Inflammatory macrophage treated with lipopolysaccharide for 4 hours (primary cell): ENCODE measurements around the gene EIF3B.
"Not testable (repeated sequence)": the region's sequence is repeated elsewhere in the genome, so short reads cannot be mapped to it uniquely, and the experiment has no call there.

ENCODE experiments used
- DNase-seq: peaks from one replicate; pipeline ENCODE4 v3.0.0-alpha.2; 2020

The EIF3B gene

DNA sequence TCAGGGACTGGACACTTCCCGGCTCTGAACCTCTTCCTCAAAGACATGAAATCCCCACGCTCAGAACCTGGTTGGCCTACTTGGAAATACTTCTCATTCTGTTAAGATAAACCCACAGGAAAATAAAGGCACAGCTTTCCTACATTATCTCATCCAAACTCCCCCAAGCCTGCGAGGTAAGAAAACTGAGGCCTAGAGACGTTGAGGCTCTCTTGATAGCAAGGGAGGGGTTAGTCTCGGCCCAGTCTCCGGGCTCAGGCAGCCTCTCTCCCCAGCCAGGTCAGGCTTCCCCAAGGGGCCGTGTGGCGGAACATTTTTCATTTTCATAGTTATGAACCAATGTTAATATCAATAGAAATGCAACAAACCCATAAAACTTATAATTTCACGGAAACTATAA lies 4.6 kb upstream of the EIF3B start:
- DNase-seq = no peak

DNA sequence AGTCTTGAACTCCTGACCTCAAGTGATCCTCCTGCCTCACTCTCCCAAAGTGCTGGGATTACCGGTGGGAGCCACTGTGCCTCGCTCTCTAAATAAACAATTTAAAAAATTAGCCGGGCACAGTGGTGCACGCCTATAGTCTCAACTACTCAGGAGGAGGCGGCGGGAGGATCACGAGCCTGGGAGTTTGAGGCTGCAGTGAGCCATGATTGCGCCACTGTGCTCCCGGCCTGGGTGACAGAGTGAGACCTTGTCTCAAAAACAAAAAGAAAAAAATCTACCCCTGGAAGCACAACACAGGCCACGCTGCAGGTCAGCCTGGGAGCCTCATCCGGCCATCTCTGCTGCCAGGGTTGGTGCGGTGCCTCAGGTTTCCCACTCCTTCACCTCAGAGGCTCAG lies 3.8 kb upstream of the EIF3B start:
- DNase-seq = peak; percentile 27

DNA sequence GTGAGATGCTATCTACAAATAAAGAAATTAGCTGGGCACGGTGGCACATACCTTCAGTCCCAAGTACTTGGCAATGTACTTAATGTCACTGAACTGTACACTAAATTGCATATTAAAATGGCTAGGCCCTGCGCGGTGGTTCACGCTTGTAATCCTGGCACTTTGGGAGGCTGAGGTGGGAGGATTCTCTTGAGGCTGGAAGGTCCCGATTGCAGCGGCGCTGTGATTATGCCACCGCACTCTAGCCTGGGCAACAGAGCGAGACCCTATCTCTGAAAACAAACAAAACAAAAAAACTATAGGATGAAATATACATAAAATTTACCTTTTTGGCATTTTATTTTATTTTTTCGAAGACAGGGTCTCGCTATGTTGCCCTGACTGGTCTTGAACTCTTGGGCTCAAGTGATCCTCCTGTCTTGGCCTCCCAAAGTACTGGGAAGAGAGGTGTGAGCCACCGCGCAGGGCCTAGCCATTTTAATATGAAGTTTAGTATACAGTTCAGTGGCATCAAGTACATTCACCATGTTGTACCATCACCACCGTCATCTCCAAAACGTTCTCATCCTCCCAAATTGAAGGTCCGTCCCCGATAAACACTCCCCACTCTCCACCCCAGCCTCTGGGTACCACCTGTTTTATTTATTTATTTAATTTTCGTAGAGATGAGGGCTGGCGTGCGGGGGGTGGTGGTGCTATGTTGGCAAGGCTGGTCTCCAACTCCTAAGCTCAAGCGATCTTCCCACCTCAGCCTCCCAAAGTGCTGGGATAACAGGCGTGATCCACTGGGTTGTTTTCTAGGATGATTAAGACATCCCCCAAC lies 1.3 kb upstream of the EIF3B start:
- no peak for DNase-seq

- peak; percentile 87 for DNase-seq
Measured at GRCh38 chr7:2353936-2354185, 766 bp upstream of the EIF3B start.

GRCh38 chr7:2354939-2355704 lies 495 bp downstream of the EIF3B start:
- DNase-seq = peak; percentile 7

GRCh38 chr7:2355705-2356008 lies 1.0 kb downstream of the EIF3B start:
- no peak for DNase-seq

GRCh38 chr7:2357165-2357564 lies 2.5 kb downstream of the EIF3B start:
- DNase-seq = no peak

- DNase-seq = peak; percentile 56
Measured at GRCh38 chr7:2357571-2357970, 2.9 kb downstream of the EIF3B start.

GRCh38 chr7:2358968-2359527 lies 4.4 kb downstream of the EIF3B start:
- DNase-seq = no peak

DNA sequence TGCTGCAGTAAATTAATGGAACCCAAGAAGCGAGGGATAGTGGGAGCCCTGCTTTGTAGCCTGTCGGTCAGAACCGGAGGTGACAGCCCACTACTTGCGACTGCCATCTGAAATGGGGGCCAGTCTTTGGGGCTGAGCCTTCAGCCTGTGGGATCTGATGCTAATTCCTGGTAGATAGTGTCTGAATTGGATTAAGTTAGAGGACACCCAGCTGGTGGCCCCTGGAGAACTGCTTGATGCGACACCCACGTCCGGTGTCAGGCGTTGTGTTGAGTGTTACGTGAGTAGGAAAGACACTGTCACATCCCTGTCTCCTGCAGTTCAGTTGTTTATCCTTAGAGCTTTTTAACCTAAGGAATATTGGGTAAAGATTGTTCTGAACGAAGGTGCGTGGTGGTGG lies 5.0 kb downstream of the EIF3B start:
- DNase-seq = no peak

GRCh38 chr7:2360796-2361195 lies 6.2 kb downstream of the EIF3B start:
- no peak for DNase-seq

- DNase-seq = no peak
Measured at GRCh38 chr7:2362385-2363088, 7.9 kb downstream of the EIF3B start.

DNA sequence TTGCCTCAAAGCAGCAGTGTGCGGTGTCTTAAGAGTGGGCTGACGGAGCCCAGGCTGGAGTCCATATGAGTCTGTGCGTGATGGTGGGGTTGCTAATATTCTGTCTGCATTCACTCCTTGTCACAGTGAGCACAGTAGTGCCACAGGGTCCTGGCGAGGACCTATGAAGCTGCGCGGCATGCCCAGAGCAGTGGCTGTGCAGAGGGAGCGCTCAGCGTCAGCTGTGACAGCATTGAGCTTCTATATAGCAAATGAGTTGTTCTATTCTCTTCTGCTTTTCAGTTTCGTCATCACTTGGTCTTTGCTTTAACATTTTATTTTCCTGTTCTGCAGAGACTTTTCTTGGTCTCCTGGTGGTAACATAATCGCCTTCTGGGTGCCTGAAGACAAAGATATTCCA lies 14.5 kb downstream of the EIF3B start:
- DNase-seq = no peak

DNA sequence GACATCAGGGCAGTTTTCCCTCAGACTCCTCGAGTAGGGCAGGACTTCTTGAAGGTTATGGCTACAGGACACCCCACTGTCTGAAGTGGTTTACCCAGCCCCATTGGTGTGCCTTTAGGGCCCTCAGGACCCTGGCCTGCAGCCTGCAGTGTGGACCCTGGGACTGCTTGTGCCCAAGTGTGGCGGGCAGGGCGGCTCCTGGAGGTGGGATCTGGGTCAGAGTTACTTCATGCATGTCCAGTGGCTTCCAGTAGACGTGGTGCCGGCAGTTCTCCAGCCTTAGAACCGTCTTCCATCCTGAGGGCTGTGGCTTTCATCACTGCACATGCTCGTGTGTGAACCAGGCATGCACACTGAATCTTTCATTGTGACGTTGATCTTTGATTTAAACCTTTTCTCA lies 16.7 kb downstream of the EIF3B start:
- no peak for DNase-seq

GRCh38 chr7:2372724-2373123 lies 18.1 kb downstream of the EIF3B start:
- no peak for DNase-seq

GRCh38 chr7:2373124-2373556 lies 18.5 kb downstream of the EIF3B start:
- no peak for DNase-seq

DNA sequence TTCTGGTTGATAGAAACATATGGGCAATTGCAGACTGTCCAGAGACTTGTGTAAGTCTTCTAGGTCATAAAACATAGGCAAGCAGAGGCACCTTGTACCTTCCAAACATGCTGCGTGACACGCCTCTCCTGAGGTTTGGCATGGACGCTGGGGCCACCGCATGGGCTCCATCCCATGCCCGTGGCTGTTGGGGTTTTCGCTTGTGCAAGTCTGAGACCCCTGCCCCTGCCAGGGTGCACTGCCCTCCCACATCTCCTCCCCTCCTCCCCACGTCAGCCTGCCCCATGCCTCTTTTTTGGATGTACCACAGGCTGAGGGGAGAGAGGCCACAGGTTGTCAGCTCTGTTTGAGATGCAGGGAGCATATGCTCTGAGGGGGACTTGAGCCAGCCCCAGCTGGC lies 19.0 kb downstream of the EIF3B start:
- DNase-seq = no peak

GRCh38 chr7:2374401-2374800 lies 19.8 kb downstream of the EIF3B start:
- no peak for DNase-seq

- no peak for DNase-seq
Measured at GRCh38 chr7:2374830-2375728, 20.5 kb downstream of the EIF3B start.

- no peak for DNase-seq
Measured at GRCh38 chr7:2376351-2377154, 21.9 kb downstream of the EIF3B start.

DNA sequence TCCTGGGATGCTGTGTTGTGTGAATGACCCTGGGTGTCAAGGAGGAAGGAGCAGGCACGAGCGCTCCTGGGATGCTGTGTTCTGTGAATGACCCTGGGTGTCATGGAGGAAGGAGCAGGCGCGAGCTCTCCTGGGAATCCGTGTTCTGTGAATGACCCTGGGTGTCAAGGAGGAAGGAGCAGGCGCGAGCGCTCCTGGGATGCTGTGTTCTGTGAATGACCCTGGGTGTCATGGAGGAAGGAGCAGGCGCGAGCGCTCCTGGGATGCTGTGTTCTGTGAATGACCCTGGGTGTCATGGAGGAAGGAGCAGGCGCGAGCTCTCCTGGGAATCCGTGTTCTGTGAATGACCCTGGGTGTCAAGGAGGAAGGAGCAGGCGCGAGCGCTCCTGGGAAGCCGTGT lies 22.9 kb downstream of the EIF3B start:
- not testable (repeated sequence) for DNase-seq

DNA sequence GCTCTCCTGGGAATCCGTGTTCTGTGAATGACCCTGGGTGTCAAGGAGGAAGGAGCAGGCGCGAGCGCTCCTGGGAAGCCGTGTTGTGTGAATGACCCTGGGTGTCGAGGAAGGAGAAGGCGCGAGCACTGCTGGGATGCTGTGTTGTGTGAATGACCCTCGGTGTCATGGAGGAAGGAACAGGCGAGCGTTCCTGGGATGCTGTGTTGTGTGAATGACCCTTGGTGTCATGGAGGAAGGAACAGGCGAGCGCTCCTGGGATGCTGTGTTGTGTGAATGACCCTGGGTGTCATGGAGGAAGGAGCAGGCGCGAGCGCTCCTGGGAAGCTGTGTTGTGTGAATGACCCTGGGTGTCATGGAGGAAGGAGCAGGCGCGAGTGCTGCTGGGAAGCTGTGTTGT lies 23.5 kb downstream of the EIF3B start:
- DNase-seq = not testable (repeated sequence)
